Embryonic facial prominence (tissue), 1 donor: ENCODE measurements around the gene TRH.
"Not testable (repeated sequence)": the region's sequence is repeated elsewhere in the genome, so short reads cannot be mapped to it uniquely, and the experiment has no call there.

Experiments used
- DNase-seq: peaks from one replicate; pipeline ENCODE4 v3.0.0-alpha.2; 2016; ENCODE audit errors: extremely low spot score

The TRH gene

DNA sequence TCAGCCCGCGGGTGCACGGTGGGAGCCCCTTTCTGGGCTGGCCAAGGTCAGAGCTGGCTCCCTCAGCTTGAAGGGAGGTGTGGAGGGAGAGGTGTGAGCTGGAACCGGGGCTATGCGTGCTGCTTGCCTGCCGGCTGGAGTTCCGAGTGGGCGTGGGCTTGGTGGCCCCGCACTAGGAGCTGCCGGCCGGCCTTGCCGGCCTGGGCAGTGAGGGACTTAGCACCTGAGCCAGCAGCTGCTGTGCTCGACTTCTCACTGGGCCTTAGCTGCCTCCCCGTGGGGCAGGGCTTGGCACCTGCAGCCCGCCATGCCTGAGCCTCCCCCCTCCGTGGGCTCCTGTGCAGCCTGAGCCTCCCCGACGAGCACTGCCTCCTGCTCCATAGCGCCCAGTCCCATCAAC, 36.0 kb downstream of the TRH start:
- no peak for DNase-seq

DNA sequence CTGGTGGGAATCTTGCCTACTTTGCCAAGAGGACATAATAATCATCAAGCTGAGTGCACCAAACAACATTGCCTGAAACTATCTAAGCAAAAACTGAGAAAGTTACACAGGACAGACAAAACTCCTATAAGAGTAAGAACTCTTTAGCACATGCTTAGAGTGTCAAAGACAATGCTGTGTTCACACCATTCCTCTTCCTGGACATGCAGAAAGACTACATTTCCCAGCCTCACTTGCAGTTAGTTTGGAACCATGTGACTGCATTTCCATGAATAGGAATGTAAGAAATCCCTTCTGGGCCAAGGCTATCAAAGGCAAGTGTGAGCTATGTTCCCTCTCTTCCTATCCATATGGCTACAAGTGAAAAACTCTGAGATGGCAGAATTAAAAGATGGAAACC, 37.6 kb downstream of the TRH start:
- not testable (repeated sequence) for DNase-seq

GRCh38 chr3:130013246-130013645, 38.7 kb downstream of the TRH start:
- not testable (repeated sequence) for DNase-seq

GRCh38 chr3:130014526-130014925, 40.0 kb downstream of the TRH start:
- DNase-seq, result no peak

- not testable (repeated sequence) for DNase-seq
These were observed 43.1 kb downstream of the TRH start for GRCh38 chr3:130017661-130018060.

DNA sequence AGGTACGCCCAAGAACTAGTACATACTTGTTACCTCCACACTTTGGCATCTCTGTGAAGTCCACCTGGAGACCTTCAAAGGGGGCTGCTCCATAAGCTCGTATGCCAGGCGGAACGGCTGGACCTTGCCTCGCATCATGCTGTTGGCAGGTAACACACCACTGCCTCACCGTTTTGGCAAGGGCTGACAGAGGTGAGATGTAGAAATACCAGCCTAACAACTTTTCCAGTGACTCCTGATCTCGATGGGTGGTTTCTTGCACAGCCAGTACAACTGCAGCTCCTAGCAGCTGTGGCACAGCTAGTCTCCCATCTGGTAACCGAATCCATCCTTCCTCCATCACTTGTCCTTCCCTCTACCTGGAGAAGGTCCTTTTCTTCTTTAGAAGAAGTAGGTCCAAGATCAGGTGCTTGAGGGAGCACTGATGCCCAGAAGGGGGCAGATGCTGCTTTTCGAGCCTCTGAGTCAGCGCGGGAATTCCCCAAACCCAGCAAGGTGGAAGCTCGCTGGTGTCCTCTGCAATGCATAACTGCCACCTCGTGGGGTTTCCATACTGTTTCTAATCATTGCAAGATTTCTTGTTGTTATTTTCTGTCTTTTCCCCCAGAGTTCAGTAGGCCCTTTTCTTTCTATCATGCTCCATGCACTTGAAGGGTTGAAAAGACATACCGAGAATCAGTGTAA, 51.8 kb downstream of the TRH start:
- DNase-seq, result not testable (repeated sequence)

DNA sequence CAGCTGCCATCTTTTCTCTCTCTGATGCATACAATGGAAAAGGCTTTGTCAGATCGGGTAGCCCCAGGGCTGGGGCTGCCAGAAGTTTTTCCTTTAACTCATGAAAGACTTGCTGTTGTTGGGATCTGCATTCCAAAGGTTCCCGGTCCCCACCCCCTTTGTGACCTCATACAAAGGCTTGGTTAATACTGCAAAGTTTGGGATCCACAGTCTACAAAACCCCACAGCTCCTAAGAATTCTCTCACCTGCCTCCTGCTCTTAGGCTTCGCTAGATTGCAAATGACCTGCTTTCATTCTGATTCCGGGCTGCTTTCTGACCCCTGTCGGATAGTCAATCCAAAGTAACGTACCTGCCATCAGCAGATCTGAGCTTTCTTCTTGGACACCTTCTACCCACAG, 52.9 kb downstream of the TRH start:
- not testable (repeated sequence) for DNase-seq
